LNCaP clone FGC (cell line): ENCODE results near the gene CCDC152.

ENCODE experiments used
- DNase-seq: peaks from one replicate; pipeline ENCODE4 v3.0.0-alpha.2; 2011; ENCODE audit warnings: low read depth
- H3K4me3 ChIP-seq: 2 replicates; pipeline ENCODE4 v1.5.1; 2011; ENCODE audit warnings: mild to moderate bottlenecking, low read depth, low read length, control low read depth
- TF ChIP-seq, protein P1 (sequence below): IDR thresholded peaks from 2 replicates; pipeline ENCODE4 v1.5.1; 2012; ENCODE audit warnings: mild to moderate bottlenecking; ENCODE audit not compliant: control insufficient read depth, insufficient read depth; ENCODE audit errors: extremely low read depth

The CCDC152 gene

DNA sequence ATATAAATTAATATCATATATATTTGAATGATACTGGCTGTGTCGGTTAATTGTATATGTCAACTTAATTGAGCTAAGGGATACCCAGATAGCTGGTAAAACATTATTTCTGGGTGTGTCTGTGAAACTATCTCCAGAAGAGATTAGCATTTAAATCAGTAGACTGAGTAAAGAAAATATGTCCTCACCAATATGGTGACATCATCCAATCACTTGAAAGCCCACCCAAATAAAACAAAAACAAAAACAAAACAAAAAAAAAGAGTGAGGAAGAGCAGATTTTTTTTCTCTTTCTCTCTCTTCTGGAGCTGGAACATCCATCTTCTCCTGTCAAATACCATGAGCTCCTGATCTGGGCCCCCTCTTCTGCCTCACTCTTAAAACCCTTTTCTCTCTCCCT is 15.7 kb upstream of the CCDC152 start:
- TF ChIP-seq, protein P1, sequence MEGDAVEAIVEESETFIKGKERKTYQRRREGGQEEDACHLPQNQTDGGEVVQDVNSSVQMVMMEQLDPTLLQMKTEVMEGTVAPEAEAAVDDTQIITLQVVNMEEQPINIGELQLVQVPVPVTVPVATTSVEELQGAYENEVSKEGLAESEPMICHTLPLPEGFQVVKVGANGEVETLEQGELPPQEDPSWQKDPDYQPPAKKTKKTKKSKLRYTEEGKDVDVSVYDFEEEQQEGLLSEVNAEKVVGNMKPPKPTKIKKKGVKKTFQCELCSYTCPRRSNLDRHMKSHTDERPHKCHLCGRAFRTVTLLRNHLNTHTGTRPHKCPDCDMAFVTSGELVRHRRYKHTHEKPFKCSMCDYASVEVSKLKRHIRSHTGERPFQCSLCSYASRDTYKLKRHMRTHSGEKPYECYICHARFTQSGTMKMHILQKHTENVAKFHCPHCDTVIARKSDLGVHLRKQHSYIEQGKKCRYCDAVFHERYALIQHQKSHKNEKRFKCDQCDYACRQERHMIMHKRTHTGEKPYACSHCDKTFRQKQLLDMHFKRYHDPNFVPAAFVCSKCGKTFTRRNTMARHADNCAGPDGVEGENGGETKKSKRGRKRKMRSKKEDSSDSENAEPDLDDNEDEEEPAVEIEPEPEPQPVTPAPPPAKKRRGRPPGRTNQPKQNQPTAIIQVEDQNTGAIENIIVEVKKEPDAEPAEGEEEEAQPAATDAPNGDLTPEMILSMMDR: no peak

DNA sequence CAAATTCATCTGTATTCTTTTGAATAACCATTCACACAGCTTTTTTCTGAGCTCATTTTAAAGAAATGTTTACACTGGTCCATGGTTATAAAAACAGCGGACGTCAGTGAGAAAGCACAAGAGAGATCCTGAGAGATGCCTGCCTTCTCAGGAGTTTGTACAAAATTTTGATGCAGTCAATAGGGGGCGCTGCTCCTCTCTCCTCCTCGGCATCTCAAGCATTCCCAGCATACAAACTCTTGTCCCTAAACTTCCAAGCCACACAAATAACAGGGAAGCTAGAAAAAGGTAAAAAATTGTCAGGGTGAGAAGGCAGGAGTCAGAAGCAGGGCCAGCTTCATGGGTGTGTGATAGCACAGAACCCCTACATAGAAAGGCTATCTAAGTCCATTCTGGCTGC is 11.2 kb upstream of the CCDC152 start:
- DNase-seq: no peak

More for the DNA sequence above, 15.7 kb upstream of the CCDC152 start:
- H3K4me3 ChIP-seq: no peak overlapping the region
- no peak for DNase-seq

DNA sequence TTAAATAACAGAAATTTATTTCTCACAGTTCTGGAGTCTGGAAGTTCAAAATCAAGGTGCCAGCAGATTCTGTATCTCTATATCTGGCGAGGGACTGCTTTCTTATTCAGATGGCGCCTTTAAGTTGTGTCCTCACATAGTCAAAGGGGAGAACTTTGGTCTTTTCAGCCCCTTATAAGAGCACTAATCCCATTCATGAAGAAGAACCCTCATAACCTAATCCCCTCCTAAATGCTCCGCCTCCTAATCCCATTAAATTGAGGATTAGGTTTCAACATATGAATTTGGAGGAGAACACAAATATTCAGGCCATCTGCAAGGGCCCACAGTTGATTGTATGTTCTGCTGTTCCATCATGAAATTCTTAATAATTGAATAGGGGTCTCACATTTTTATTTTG is 10.8 kb upstream of the CCDC152 start:
- no peak overlapping the region for H3K4me3 ChIP-seq
- DNase-seq: no peak
- TF ChIP-seq, protein P1: no peak

More for the DNA sequence above, 11.2 kb upstream of the CCDC152 start:
- TF ChIP-seq, protein P1: peak; percentile 21; the same call in 1 of the 2 replicates
- H3K4me3 ChIP-seq: no peak overlapping the region

DNA sequence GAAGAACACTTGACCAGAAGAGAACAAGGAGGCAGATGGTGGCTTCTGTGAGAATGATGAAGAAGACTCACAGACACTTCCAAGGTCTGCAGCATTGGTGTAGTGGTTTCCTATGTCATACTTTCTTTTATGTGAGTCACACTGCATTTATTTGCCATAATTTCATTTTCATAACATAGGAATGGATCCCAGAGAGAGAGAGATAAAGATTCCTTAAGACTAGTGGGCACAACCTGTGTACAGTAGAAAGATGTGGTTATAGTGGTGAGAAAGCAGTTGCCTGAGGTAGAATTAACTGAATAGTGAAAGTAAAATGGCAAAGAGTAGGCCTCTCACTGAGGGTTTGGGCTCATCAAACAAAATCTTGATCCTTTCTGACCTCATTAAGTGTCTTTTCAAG is 7.6 kb upstream of the CCDC152 start:
- no peak for DNase-seq
- no peak overlapping the region for H3K4me3 ChIP-seq
- TF ChIP-seq, protein P1: no peak

DNA sequence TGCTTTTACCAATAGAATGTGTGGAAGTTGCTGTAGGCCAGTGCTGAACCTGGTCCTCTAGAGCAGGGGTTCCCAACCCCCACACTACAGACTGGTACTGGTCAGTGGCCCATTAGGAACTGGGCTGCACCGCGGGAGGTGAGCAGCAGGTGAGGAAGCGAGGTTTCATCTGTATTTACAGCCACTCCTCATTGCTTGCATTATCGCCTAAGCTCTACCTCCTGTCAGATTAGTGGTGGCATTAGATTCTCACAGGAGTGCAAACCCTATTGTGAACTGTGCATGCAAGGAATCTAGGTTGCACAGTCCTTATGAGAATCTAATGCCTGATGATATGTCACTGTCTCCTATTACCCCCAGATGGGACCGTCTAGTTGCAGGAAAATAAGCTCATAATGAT is 6.1 kb upstream of the CCDC152 start:
- TF ChIP-seq, protein P1: no peak
- DNase-seq: no peak
- H3K4me3 ChIP-seq: no peak overlapping the region

DNA sequence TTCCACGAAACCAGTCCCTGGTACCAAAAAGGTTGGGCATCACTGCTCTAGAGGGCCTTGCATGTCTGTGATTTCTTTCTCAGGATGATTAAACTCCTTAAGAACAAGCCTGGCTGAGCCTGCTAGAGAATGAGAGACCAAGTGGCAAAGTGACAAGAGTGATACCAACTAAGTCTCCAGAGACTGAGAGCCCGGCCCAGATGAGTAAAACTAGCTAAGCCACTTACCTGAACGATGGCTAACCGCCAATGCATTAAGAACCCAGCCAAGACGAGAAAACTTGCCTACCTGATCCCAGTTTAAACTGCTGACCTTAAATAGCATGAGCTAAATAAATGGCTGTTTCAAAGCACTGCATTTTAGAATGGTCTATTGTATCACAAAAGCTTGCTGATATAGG is 5.6 kb upstream of the CCDC152 start:
- DNase-seq: peak; percentile 89
- no peak overlapping the region for H3K4me3 ChIP-seq
- TF ChIP-seq, protein P1: no peak

DNA sequence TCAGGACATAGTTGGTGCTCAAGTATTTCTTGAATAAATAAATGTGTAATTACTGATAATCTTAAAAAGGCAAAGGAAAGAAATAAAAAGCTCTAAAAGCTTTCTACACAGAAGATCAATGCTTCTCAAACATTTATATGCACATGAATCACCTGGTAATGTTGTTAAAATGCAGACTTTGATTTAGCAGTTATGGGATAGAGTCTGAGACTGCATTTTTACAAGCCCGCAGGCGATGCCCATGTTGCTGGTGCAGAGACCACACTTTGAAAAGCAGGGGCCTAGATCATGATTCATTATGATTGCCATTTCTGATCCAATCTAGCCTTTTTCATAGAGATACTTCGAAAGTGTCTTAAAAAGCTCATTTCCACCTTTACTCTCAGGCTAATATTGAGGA is 3.5 kb upstream of the CCDC152 start:
- TF ChIP-seq, protein P1: no peak
- no peak for DNase-seq
- H3K4me3 ChIP-seq: no peak overlapping the region
